Neural progenitor cell (in vitro differentiated cells): ENCODE measurements around the gene BMP7.

ENCODE experiments used
- EZH2 ChIP-seq: fragments of 200-600 bp; sonication (generic); IDR thresholded peaks from 2 replicates; pipeline ENCODE4 v1.6.1; 2017; ENCODE audit warnings: antibody characterized with exemption, mild to moderate bottlenecking, moderate library complexity
- EZH2phosphoT487 ChIP-seq: fragments of 200-600 bp; sonication (generic); IDR thresholded peaks from 2 replicates; pipeline ENCODE4 v1.6.1; 2017; ENCODE audit warnings: antibody characterized with exemption
- TF ChIP-seq, protein P1 (sequence below): fragments of 200-600 bp; sonication (generic); IDR thresholded peaks from 2 replicates; pipeline ENCODE4 v1.5.1; 2017; ENCODE audit warnings: antibody characterized with exemption, mild to moderate bottlenecking

DNA sequence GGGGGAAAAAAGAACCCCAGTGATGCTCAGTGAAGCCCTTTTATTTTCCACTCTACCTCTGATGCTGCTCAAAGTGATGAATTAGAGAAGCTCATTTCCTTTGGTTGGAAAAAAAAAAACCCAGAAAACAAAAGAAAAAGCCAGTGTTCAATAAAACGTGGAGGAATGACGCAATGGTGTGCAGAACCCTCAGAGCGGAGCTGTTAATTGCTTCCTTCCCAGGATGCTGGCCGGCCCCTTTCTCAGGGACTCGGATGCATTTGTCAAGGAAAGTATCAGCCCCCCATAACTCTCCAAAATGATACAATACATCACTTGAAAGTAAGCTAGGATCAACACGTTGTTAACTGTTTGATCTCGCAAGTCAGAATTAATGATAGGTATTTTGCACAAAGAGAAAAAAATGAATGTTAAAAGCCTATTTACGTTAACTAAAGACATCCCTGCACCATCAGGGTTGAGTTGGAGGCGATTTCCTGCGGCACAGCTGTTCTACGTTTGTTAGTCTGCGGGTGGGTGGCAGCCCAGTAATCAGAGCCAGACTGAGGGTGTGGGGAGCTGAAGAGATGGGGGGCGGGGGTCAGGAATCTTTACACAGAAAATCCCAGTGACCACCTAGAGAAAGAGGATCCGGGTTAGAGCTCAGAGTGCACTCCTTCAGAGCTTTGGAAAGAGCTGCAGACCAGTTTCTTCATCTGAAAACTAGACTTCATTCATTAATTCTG is 132.4 kb downstream of the BMP7 start:
- TF ChIP-seq, protein P1, sequence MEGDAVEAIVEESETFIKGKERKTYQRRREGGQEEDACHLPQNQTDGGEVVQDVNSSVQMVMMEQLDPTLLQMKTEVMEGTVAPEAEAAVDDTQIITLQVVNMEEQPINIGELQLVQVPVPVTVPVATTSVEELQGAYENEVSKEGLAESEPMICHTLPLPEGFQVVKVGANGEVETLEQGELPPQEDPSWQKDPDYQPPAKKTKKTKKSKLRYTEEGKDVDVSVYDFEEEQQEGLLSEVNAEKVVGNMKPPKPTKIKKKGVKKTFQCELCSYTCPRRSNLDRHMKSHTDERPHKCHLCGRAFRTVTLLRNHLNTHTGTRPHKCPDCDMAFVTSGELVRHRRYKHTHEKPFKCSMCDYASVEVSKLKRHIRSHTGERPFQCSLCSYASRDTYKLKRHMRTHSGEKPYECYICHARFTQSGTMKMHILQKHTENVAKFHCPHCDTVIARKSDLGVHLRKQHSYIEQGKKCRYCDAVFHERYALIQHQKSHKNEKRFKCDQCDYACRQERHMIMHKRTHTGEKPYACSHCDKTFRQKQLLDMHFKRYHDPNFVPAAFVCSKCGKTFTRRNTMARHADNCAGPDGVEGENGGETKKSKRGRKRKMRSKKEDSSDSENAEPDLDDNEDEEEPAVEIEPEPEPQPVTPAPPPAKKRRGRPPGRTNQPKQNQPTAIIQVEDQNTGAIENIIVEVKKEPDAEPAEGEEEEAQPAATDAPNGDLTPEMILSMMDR = no peak
- no peak for TF ChIP-seq EZH2
- TF ChIP-seq EZH2phosphoT487 = no peak
